IMR-90 (cell line): ENCODE data around the gene TMEM181. TPM values are rescaled to one million over a fixed set of nuclear protein-coding genes. Genes with fewer than 3 reads are reported as not detected.

ENCODE experiments used
- ATAC-seq: fragments of 200-7000 bp; cut with Tn5 transposase; 2 replicates; pipeline ENCODE4 v1.9.1; 2020; ENCODE audit warnings: low read depth, mild to moderate bottlenecking, moderate library complexity
- BruUV-seq: library from RNA; stranded (reverse); fragments of 400-500 nt; replicated peaks from 2 replicates; lab custom pipeline; 2021; lab: Mats Ljungman, UMichigan
- CTCF ChIA-PET: fragments of 300-600 bp; formaldehyde crosslinking; extraction: SDS; loops from one replicate; lab custom pipeline; 2021; ENCODE audit warnings: antibody characterized with exemption; lab: Yijun Ruan, JAX
- POLR2A ChIA-PET: fragments of 300-600 bp; sonication (Branson Sonifier 250); formaldehyde crosslinking; loops from one replicate; lab custom pipeline; 2022; ENCODE audit warnings: antibody characterized with exemption; ENCODE audit not compliant: unreplicated experiment; lab: Charles Lee
- DNase-seq: peaks from one replicate; pipeline ENCODE4 v3.0.0; 2013
- H2AFZ ChIP-seq: replicated peaks from 2 replicates; pipeline ENCODE3; 2013; ENCODE audit warnings: low read length, mild to moderate bottlenecking; ENCODE audit not compliant: poor library complexity
- H2AK5ac ChIP-seq: 2 replicates; pipeline ENCODE4 v1.6.1; 2013; ENCODE audit warnings: low read depth, low read length, inconsistent platforms
- H2AK9ac ChIP-seq: replicated peaks from 2 replicates; pipeline ENCODE3; 2013; ENCODE audit warnings: mild to moderate bottlenecking, low read depth, low read length, moderate library complexity; ENCODE audit not compliant: poor library complexity
- H2BK120ac ChIP-seq: 2 replicates; pipeline ENCODE4 v1.6.1; 2013; ENCODE audit warnings: low read depth, low read length, inconsistent platforms
- H2BK15ac ChIP-seq: 3 replicates; pipeline ENCODE4 v1.6.1; 2013; ENCODE audit warnings: low read depth, low read length, inconsistent platforms
- H2BK20ac ChIP-seq: 2 replicates; pipeline ENCODE4 v1.6.1; 2013; ENCODE audit warnings: low read depth, mild to moderate bottlenecking, inconsistent platforms, low read length, moderate library complexity
- H2BK5ac ChIP-seq: 2 replicates; pipeline ENCODE4 v1.6.1; 2013; ENCODE audit warnings: mild to moderate bottlenecking, low read depth, low read length, inconsistent platforms; ENCODE audit not compliant: poor library complexity, severe bottlenecking
- H3K14ac ChIP-seq: replicated peaks from 2 replicates; pipeline ENCODE4 v1.6.1; 2013; ENCODE audit warnings: low read depth, low read length, inconsistent platforms
- H3K18ac ChIP-seq: 2 replicates; pipeline ENCODE4 v1.6.1; 2013; ENCODE audit warnings: low read depth, low read length, control low read depth
- H3K23ac ChIP-seq: 2 replicates; pipeline ENCODE4 v1.6.1; 2013; ENCODE audit warnings: low read depth, low read length, inconsistent platforms
- H3K27ac ChIP-seq: 2 replicates; pipeline ENCODE4 v1.5.1; 2013; ENCODE audit warnings: mild to moderate bottlenecking, control low read depth, low read length; ENCODE audit not compliant: insufficient read depth
- H3K27me3 ChIP-seq: 2 replicates; pipeline ENCODE4 v1.6.1; 2013; ENCODE audit warnings: low read length; ENCODE audit not compliant: control insufficient read depth, insufficient read depth
- H3K36me3 ChIP-seq: 2 replicates; pipeline ENCODE4 v1.6.1; 2013; ENCODE audit warnings: low read length, mixed read lengths; ENCODE audit not compliant: control insufficient read depth, insufficient read depth
- H3K4ac ChIP-seq: 2 replicates; pipeline ENCODE4 v1.6.1; 2013; ENCODE audit warnings: low read depth, low read length, inconsistent platforms
- H3K4me1 ChIP-seq: 2 replicates; pipeline ENCODE4 v1.6.1; 2013; ENCODE audit warnings: low read length, mixed read lengths; ENCODE audit not compliant: control insufficient read depth, insufficient read depth
- H3K4me2 ChIP-seq: 2 replicates; pipeline ENCODE4 v1.6.1; 2013; ENCODE audit warnings: low read depth, mild to moderate bottlenecking, control low read depth, low read length, moderate library complexity
- H3K4me3 ChIP-seq: 2 replicates; pipeline ENCODE4 v1.5.1; 2013; ENCODE audit warnings: low read depth, mild to moderate bottlenecking, control low read depth, low read length, moderate library complexity; ENCODE audit not compliant: insufficient read depth
- H3K56ac ChIP-seq: 2 replicates; pipeline ENCODE4 v1.6.1; 2013; ENCODE audit warnings: low read length, inconsistent platforms; ENCODE audit not compliant: insufficient read depth; ENCODE audit errors: extremely low read depth
- H3K79me1 ChIP-seq, 2 experiments: 2 replicates each; pipeline ENCODE4 v1.6.1; 2013; ENCODE audit warnings: low read length in 2 of 2, inconsistent platforms in 1 of 2, low read depth in 1 of 2
- H3K9ac ChIP-seq: 2 replicates; pipeline ENCODE4 v1.6.1; 2013; ENCODE audit warnings: low read depth, low read length, control low read depth
- H3K9me1 ChIP-seq: 2 replicates; pipeline ENCODE4 v1.6.1; 2013; ENCODE audit warnings: low read length, inconsistent platforms; ENCODE audit not compliant: insufficient read depth
- H3K9me3 ChIP-seq: 2 replicates; pipeline ENCODE4 v1.6.1; 2013; ENCODE audit warnings: low read length; ENCODE audit not compliant: control insufficient read depth, insufficient read depth
- H4K20me1 ChIP-seq: 2 replicates; pipeline ENCODE4 v1.6.1; 2013; ENCODE audit warnings: low read length, inconsistent platforms; ENCODE audit not compliant: insufficient read depth
- H4K5ac ChIP-seq: 2 replicates; pipeline ENCODE4 v1.6.1; 2013; ENCODE audit warnings: mild to moderate bottlenecking, low read depth, low read length, control low read depth
- H4K8ac ChIP-seq, 2 experiments: 2 replicates each; pipeline ENCODE4 v1.6.1; 2013; ENCODE audit warnings: low read depth in 2 of 2, low read length in 2 of 2, control low read depth in 1 of 2, inconsistent platforms in 1 of 2
- H4K91ac ChIP-seq: 2 replicates; pipeline ENCODE4 v1.6.1; 2013; ENCODE audit warnings: low read depth, low read length, inconsistent platforms; ENCODE audit not compliant: insufficient read depth
- BHLHE40 ChIP-seq: fragments of 150-350 bp; IDR thresholded peaks from 2 replicates; pipeline ENCODE4 v1.6.1; 2016; ENCODE audit warnings: mild to moderate bottlenecking, low read depth, low read length
- MAFK ChIP-seq: IDR thresholded peaks from 2 replicates; pipeline ENCODE4 v1.6.1; 2012; ENCODE audit warnings: low read depth, low read length, improper control_type of control experiment
- MAZ ChIP-seq: IDR thresholded peaks from 2 replicates; pipeline ENCODE4 v1.6.1; 2012; ENCODE audit warnings: low read depth, mild to moderate bottlenecking, low read length, improper control_type of control experiment, moderate library complexity, borderline replicate concordance
- NFE2L2 ChIP-seq: fragments of 150-350 bp; IDR thresholded peaks from 2 replicates; pipeline ENCODE4 v1.6.1; 2016; ENCODE audit warnings: low read depth, mild to moderate bottlenecking, low read length
- RFX5 ChIP-seq: IDR thresholded peaks from 2 replicates; pipeline ENCODE4 v1.8.0; 2012; ENCODE audit warnings: low read depth, mild to moderate bottlenecking, low read length, moderate library complexity
- USF2 ChIP-seq: fragments of 150-350 bp; IDR thresholded peaks from 2 replicates; pipeline ENCODE4 v1.6.1; 2017; ENCODE audit warnings: mild to moderate bottlenecking, antibody characterized with exemption, low read length, low read depth
- WGBS, 2 experiments: methylation state at CpG; one replicate each; pipeline versions ENCODE4 v1.1.5 to v1.1.7; 2013; ENCODE audit warnings: missing lambda C conversion rate in 2 of 2; ENCODE audit not compliant: insufficient read length in 1 of 2; ENCODE audit errors: extremely low coverage in 2 of 2; 5-methylcytosine and 5-hydroxymethylcytosine counted together
- dilution Hi-C: fragments of 300-500 bp; cut with HindIII; formaldehyde crosslinking; loops from one replicate; pipeline ENCODE4 v1.14.3; 2018; ENCODE audit warnings: low sequenced_read_pairs; ENCODE audit not compliant: unreplicated experiment
- in situ Hi-C: fragments of 300-500 bp; cut with MboI; formaldehyde crosslinking; loops from 3 replicates; pipeline ENCODE4 v1.14.3; 2019; ENCODE audit warnings: low sequenced_read_pairs, inconsistent platforms, mixed read lengths
- intact Hi-C: fragments of 100-400 bp; cut with micrococcal nuclease; formaldehyde crosslinking; loops from 2 replicates; pipeline ENCODE4 v1.10.0; 2022
- polyA plus RNA-seq, 3 experiments: library from polyadenylated mRNA; depleted of rRNA; stranded (reverse); fragments of >200 nt; gene quantifications; 2 replicates each; pipeline ENCODE4 v1.2.3, GENCODE V29; 2012; ENCODE audit warnings: low replicate concordance in 1 of 3
- total RNA-seq: library from RNA; depleted of rRNA; stranded (reverse); fragments of >200 nt; gene quantifications from 2 replicates; pipeline ENCODE4 v1.2.3, GENCODE V29; 2012

The TMEM181 gene
- total and polyA plus RNA-seq, 2 of the 4 experiments (the other 2 are of a cell fraction), result 22.8 to 27.8 TPM

GRCh38 chr6:158559338-158559894 is 475 bp upstream of the TMEM181 start:
- H4K5ac ChIP-seq, result peak overlapping the region; percentile 100
- intact Hi-C loops (no loop called here), dilution Hi-C loops (no loop called here), in situ Hi-C loops (no loop called here)
- peaks cover 36% of the 10 kb centered on the region for H4K20me1 ChIP-seq
- BruUV-seq, result no TSS peak
- peaks cover 12% of the 10 kb centered on the region for H3K4me1 ChIP-seq
- H3K4me3 ChIP-seq, result peak overlapping the region; percentile 76
- H3K4ac ChIP-seq, result peak overlapping the region; percentile 87
- H3K27me3 ChIP-seq, result no peaks in the 10 kb centered on the region
- H2AFZ ChIP-seq, result peak overlapping the region; percentile 90
- peak overlapping the region; percentile 91 for H3K56ac ChIP-seq
- ChIA-PET POLR2A (no interaction called here), CTCF (interaction anchor here (0.5 to 0.8 kb wide), 2 partner anchors 10 to 47 kb away, joined by 3 read pairs; no protein-coding TSS in a partner anchor)
- WGBS, 2 experiments, result 100% methylated on average over 3 of the region's 14 CpGs; no CpG with 5 or more reads in 1 of the 2 experiments
- H2BK15ac ChIP-seq, result peak overlapping the region; percentile 55; the same call in 2 of the 3 replicates
- peak overlapping the region; percentile 94 for H3K18ac ChIP-seq
- H4K91ac ChIP-seq, result peak overlapping the region; percentile 95
- H3K9me3 ChIP-seq, result no peaks in the 10 kb centered on the region
- peak overlapping the region; percentile 98 to 99 for H4K8ac ChIP-seq
- peak overlapping the region; percentile 95 for H3K27ac ChIP-seq
- H2AK9ac ChIP-seq, result peak overlapping the region; percentile 59
- peak overlapping the region; percentile 50; the same call in 1 of the 2 replicates for H2BK20ac ChIP-seq
- no peak for DNase-seq
- H2AK5ac ChIP-seq, result peak overlapping the region; percentile 62; the same call in 1 of the 2 replicates
- no peaks in the 10 kb centered on the region for H3K36me3 ChIP-seq
- H3K4me2 ChIP-seq, result peak overlapping the region; percentile 95
- H3K79me1 ChIP-seq, result peaks cover 6 to 39% of the 10 kb centered on the region in 2 experiments; a peak in 3 of 4 replicates
- H2BK120ac ChIP-seq, result peak overlapping the region; percentile 50
- no peak for ATAC-seq
- peak overlapping the region; percentile 83 for H3K23ac ChIP-seq
- peak overlapping the region; percentile 76 for H2BK5ac ChIP-seq
- H3K14ac ChIP-seq, result peak overlapping the region; percentile 93
- TF ChIP-seq BHLHE40 (no peak), MAFK (no peak), MAZ (no peak), NFE2L2 (no peak), USF2 (no peak), RFX5 (no peak)
- peaks cover 18% of the 10 kb centered on the region for H3K9me1 ChIP-seq
- peak overlapping the region; percentile 96 for H3K9ac ChIP-seq
